ENCODE results near the gene TFDP1.

TFDP1 gene

GRCh38 chr13:113650275-113650674 is 65.7 kb downstream of the TFDP1 start:
- DNase-seq (ENCODE audit: low read depth): no peak

GRCh38 chr13:113650731-113651148 is 66.2 kb downstream of the TFDP1 start:
- DNase-seq (ENCODE audit: low read depth): no peak

GRCh38 chr13:113651511-113652403 is 67.2 kb downstream of the TFDP1 start:
- DNase-seq (ENCODE audit: low read depth): no peak

- no peak for DNase-seq (ENCODE audit: low read depth)
Observed at GRCh38 chr13:113652404-113653263, 68.1 kb downstream of the TFDP1 start.

- no peak for DNase-seq (ENCODE audit: low read depth)
Observed at GRCh38 chr13:113653264-113654174, 69.0 kb downstream of the TFDP1 start.

- DNase-seq (ENCODE audit: low read depth): no peak
Observed at GRCh38 chr13:113654175-113654560, 69.6 kb downstream of the TFDP1 start.

- no peak for DNase-seq (ENCODE audit: low read depth)
Observed at GRCh38 chr13:113654591-113655345, 70.2 kb downstream of the TFDP1 start.

GRCh38 chr13:113655346-113656002 is 70.9 kb downstream of the TFDP1 start:
- DNase-seq (ENCODE audit: low read depth): no peak

GRCh38 chr13:113656003-113656588 is 71.5 kb downstream of the TFDP1 start:
- DNase-seq (ENCODE audit: low read depth): no peak

- no peak for DNase-seq (ENCODE audit: low read depth)
Observed at GRCh38 chr13:113656831-113657671, 72.5 kb downstream of the TFDP1 start.

- DNase-seq (ENCODE audit: low read depth): no peak
Observed at GRCh38 chr13:113657851-113658741, 73.5 kb downstream of the TFDP1 start, which contains the start of gene ATP4B. TSS of gene ATP4B (minus strand) at chr13:113658198. CDS start at chr13:113658144, 54 bp downstream.

- DNase-seq (ENCODE audit: low read depth): no peak
Observed at GRCh38 chr13:113658836-113659235, 74.3 kb downstream of the TFDP1 start.

- no peak for DNase-seq (ENCODE audit: low read depth)
Observed at GRCh38 chr13:113659337-113659736, 74.8 kb downstream of the TFDP1 start.

- no peak for DNase-seq (ENCODE audit: low read depth)
Observed at GRCh38 chr13:113660066-113660465, 75.5 kb downstream of the TFDP1 start.

- DNase-seq (ENCODE audit: low read depth): no peak
Observed at GRCh38 chr13:113661509-113661908, 77.0 kb downstream of the TFDP1 start.

GRCh38 chr13:113663934-113664333 is 79.4 kb downstream of the TFDP1 start:
- DNase-seq (ENCODE audit: low read depth): no peak

- DNase-seq (ENCODE audit: low read depth): no peak
Observed at GRCh38 chr13:113664751-113665596, 80.4 kb downstream of the TFDP1 start.
